Left cardiac atrium (tissue), 4 donors: Measurements from ENCODE around the gene GABARAPL2. TPM values are rescaled to one million over a fixed set of nuclear protein-coding genes. Genes with fewer than 3 reads are reported as not detected.
"Not testable (repeated sequence)": the region's sequence is repeated elsewhere in the genome, so short reads cannot be mapped to it uniquely, and the experiment has no call there.

ENCODE experiments used
- ATAC-seq, 2 donors: fragments of 200-7000 bp; cut with Tn5 transposase; one replicate each; pipeline ENCODE4 v1.9.1; 2020; ENCODE audit warnings: mild to moderate bottlenecking in 2 of 2, moderate library complexity in 2 of 2
- DNase-seq: peaks from one replicate; pipeline ENCODE4 v3.0.0-alpha.2; 2020
- intact Hi-C, 2 donors: fragments of 100-400 bp; cut with DNase I; formaldehyde crosslinking; loops; one replicate each; pipeline versions ENCODE4 v1.14.1 to v1.15.1; 2022 to 2023
- total RNA-seq, 2 donors: library from RNA; stranded (reverse); fragmentation: NEBNext Ultra II Directional; extraction: Animal tissue kit (Norgen Biotek cat#: 25700); gene quantifications; one replicate each; pipeline ENCODE4 v1.2.1, GENCODE V29; 2021
- donor health status: DM: no; HTN: yes; CAD: no.
- donor health status: DM: no; HTN: yes; CAD: no; lungs with severe emphysema.
- donor health status: DM: yes; HTN: yes; CAD: no.
- donor health status: Dilated cardiomyopathy.

Gene GABARAPL2
- total RNA-seq, 2 donors from 2014 or later, result 172 to 180 TPM

DNA sequence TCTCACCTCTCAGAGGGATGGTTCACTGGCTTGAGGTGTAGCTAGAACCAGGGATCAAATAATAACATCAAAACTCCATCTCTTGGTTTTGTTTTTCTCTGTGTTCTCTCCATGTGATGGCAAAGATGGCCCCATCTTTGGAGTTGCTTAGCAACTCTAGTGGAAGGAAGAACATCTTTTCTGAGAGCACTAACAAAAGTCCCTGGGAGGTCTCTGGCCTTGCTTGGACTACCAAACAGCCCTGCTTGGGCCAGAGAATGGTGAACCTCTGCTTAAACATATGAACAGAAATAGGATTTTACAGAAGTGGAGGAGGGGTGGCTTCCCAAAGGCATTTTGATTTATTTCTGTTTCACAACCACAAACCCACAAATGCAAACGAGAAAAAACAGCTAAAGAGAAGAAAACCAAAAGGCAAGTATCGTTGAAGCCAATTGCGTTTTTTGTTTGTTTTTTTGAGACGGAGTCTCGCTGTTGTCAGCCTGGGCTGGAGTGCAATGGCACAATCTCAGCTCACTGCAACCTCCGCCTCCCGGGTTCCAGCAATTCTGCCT lies 13.2 kb downstream of the GABARAPL2 start:
- ATAC-seq, result no peak
- intact Hi-C loops, result no loop called here
- no peak for DNase-seq

DNA sequence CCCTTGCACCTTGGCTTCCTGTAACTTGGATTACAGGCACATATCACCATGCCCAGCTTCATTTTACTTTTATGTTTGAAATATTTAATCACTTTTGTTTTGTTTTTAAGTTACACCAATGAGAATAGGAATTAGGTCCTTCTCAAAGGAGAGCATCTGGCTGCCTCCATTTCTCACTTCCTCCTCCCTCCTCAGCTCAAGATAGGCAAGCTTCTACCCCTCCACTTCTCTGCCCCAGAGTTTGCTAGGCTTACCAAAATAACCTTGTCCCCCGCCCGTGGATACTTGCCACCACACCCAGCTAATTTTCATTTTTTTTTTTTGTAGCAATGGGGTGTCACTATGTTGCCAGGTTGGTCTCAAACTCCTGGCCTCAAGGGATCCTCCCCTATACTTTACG lies 17.9 kb downstream of the GABARAPL2 start:
- DNase-seq (no peak), ATAC-seq (no peak)
- intact Hi-C loops, result no loop called here

DNA sequence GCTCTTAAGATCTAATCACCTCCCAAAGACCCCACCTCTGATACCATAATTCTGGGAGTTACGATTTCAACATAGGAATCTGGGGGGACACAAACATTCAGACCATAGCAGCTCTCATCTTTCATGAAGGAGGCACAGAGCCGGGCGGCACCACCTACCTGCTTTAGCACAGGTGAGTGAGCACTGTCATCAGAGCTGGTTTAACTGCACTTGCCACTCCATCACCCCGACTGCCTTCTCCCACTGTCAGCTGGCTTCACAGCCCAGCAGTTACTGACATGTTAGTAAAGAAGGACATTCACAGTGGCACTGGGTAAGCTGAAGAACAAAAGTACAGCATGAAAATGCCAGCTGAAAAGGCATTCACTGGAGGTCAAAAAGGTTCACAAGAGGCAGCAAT lies 22.5 kb downstream of the GABARAPL2 start:
- intact Hi-C loops, result no loop called here
- ATAC-seq, result no peak
- DNase-seq, result no peak

DNA sequence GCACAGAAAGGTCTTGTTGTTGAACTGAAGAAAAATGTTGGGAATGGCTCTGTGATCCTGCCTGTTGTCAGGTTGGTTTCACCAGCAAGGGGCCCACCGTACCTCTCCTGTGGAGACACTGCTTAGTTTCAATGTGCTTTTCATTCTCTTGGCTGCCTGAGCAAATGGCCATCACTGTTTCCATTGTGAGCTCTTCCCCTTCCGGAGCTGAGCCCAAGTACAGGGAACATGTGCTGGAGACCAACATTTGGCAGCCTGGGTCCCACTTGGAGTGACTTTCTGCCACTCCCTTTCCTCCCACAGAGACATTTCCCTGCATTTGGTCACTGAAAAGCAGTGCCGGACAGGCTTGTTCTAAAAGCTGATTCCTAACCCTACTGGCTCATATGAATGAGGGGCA lies 23.1 kb downstream of the GABARAPL2 start:
- intact Hi-C loops, result no loop called here
- ATAC-seq, result peak; percentile 54 to 61
- DNase-seq, result peak; percentile 84

DNA sequence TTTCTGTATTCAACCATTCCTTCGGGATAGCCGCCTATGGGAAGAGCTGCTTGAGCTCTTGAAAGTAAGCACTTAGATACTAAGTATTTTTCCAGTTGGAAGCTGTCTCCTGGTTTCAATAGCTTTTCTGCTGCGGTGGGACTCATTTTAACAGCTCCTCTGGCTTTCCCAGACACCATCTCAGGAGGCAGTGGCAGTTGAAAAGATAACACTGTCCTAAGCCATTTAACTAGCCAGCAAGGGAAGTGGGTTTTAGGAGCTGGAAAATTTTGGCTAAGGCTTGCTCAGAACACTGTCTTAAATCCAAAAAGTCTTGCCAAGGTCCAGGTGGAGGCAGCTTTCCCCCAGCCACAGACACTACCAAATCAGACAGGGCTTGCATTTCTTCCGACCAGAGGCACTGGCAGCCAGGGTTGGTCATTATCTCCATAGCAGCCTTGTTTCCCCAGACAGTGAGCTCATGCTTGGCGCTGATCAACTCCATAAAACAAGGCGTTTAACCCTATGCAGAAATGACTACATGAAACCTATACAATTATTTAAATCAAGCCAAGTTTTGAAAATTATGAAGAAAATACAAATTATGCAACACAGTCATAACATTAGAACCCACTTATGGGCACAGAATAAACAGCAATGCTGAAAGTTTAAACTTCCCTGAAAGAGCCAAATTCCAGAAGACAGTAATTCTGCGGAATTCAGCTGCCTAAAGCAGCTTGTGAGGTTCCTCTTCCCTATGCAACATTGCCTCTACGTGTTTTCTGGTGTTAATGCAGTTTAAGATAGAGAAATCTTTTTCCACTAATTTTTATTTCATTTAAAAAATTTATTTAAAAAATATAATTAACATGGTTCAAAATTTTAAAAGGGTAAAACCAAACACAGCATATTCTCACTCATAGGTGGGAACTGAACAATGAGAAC lies 25.0 kb downstream of the GABARAPL2 start:
- intact Hi-C loops, result no loop called here
- DNase-seq, result peak; percentile 81
- ATAC-seq, result peak; percentile 92 to 94

DNA sequence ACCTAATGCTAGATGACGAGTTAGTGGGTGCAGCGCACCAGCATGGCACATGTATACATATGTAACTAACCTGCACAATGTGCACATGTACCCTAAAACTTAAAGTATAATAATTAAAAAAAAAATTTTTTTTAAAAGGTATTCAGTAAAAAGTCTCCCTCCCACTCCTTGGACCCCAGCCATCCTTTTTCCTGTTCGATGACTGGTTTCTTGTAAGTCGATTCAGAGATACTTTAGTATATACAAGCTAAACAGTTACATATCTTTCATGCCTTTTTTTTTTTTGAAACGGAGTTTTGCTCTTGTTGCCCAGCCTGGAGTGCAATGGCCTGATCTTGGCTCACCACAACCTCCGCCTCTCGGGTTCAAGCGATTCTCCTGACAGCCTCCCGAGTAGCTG lies 25.7 kb downstream of the GABARAPL2 start:
- intact Hi-C loops, ATAC-seq, DNase-seq: not testable (repeated sequence)

DNA sequence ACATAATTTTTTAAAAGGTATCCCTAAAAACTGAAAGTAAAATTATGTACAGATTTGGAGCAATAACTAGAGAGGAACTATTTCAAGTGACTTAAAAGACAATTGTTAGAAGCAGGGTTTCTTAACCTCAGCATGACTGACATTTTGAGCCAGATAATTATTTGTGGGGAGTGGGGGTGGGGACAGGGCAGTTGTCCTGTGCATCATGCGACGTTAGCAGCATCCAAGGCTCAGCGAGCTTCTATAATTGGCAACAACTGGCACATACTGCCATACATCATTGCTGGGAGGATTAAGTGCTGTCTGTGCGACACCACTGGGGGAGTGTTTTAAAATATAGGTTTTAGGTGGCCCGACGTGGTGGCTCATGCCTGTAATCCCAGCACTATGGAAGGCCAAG lies 27.1 kb downstream of the GABARAPL2 start:
- DNase-seq (no peak), ATAC-seq (no peak)
- intact Hi-C loops, result no loop called here

DNA sequence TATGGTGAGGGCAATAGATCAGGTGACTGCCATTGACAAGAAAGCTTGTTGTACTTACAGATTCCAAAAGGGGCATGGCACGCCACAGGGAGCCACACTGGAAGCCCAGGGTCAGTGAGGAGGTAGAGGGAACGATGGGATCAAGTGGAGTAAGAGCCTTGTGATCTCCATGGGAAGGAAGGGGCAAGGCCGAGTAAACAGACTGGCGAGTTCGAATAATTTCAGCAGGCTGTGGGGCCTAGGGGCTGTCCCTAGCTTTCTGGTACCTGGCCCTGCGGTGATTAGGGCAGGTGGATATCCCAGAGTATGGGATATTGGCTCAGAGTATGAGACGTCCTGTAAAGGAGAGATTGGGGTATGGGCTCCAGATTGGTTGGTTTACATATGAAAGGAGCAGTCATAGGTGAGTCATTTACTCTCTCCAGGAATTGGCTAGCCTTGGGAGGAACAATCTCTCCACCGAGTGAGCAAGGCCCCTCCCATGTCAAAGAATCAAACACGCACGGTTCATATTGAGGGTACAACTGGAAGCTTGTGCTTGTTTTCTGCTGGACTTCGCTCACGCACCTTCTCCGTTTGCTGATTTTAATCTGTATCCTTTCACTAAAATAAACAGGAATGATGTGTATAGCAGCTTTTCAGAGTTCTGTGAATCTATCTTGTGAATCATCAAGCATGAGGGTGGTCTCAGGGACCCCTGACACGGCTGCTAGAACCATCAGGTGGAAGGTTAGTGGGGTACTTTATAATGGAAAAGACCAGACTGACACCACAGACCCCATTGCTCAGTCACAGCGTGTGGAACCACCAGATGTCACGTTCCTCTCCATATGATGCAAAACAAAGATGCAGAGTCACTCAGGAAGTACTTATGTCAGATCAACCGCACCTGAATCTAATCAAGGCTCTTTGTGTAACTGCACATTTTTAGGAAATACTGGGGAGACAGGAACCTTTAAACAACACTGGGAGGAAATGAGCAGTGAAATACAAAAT lies 27.9 kb downstream of the GABARAPL2 start:
- intact Hi-C loops, result no loop called here
- DNase-seq, result no peak
- no peak for ATAC-seq

DNA sequence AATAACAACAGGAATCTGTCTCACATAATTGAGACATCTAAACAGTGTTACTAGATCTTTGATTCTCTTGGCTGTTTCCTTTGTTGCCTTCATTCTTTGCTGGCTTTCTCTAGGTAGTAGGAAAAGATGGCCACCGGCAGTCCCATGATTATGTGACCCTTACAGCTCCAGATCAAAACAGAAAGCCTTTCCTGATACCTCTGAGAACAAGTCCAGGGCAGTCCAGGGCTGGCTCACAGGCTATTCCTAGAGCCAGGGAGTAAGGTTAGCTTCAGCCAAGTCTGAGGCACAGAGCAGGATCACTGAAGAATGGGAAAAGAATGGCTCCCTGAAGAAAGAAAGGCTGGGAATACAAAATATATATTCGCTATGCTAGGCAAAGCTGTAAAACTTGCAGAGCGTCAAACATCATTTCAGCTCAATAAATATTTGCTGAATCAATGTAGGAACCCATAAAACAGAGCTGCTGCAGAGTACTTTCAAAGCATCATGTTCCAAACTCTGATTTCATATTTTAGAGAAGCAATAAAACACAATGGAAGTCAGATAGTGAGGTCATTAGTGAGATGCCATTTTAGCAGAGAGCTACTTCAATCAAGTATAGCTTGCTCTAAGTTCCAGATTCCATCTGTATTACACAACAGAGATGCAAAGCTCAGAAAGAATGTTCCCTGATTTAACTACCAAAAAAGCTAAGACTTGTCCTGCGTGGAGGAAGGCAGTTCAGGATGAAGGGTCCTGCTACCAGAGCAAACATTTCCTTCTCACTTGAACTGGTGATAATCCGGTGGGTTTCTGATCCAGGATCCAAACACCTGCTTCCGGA lies 33.5 kb downstream of the GABARAPL2 start:
- ATAC-seq, result no peak
- DNase-seq, result no peak
- intact Hi-C loops, result no loop called here

DNA sequence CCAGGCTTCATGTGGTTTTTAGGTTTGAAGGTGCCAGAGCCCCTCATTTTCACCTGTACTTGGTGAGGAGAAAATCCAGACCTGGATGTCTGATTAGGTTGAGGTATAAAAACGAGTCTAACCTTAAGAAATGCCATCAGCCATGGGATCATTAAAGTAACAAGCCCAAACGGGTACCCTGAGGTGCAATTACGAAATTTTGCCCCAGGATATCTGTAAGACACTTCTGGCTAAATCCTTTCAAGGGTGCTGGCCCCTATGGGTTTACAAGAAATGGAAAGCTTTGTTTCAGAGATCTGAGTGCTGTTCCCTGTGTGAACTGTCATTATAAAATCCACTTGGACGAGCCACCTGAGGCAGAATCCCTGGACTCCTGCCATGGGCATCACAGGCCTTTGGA lies 37.1 kb downstream of the GABARAPL2 start:
- intact Hi-C loops, result no loop called here
- ATAC-seq, result no peak
- DNase-seq, result no peak

DNA sequence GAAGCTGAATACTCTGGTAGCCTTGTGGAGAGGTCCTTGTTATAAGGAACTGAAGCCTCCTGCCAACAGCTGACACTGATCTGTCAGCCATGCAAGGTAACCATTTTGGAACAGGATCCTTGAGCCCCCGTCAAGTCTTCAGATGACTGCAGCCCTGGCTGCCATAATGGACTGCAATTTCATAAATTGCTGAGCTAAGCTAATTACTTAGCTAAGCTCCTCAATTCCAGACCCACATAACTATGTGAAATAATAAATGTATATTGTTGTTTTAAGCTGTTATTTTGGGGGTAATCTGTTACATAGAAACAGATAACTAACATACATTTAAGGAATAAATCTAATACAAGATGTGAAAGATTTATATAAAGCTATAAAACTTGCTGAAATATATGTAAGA lies 40.3 kb downstream of the GABARAPL2 start:
- intact Hi-C loops, result no loop called here
- ATAC-seq, result no peak
- no peak for DNase-seq

DNA sequence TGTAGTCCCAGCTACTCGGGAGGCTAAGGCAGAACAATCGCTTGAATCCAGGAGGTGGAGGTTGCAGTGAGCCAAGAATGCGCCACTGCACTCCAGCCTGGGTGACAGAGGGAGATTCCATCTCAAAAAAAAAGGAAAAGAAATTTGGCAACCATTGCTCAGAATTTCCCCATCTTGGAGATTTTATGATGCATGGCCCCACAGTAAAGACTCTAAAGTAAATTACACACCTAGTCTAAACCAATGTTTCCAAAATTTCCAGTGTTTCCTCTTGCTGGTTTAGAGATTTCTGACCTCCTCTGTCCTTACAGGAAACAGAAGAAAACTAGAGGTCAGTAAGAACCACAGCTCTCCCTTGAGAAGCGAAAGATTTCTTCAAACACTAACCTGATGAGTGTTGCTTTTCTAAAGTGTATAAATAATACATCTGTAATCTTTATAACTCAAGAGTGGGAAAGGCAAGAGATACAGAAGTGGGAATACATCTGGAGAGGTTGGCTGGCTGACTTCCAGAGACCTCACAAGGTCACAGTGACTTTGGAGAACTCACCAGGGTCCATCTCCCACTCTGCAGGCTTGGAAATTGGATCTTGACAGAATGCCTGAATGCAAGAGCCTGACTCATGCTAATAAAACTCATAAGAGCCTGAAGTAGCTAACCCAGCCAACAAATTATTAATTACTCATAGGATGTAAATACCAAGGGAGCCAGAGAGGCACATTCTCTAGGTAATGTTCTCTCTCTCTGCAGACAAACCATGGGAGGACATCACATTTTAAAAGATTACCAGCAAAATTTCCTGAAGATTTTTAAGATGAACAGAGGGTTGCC lies 48.1 kb downstream of the GABARAPL2 start:
- intact Hi-C loops, result no loop called here

DNA sequence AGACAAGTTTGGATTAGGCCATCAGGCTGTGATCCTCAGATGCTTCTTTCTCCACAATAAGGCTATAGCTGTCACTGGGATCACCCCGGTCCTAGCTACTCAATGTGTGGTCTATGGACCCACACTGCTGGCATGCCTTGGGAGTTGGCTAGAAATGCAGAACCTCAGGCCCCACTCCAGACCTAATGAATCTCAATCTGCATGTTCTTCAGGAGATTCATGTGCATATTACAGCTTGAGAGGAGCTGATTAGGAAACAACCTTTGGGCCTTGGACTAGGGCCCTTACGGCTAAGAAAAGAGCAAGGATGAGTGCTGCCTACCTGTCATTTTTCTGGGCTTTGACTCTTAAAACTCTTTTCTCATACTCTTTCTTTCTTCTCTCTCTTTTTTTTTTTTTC lies 49.4 kb downstream of the GABARAPL2 start:
- no peak for DNase-seq
- no peak for ATAC-seq
- intact Hi-C loops, result no loop called here

More for the DNA sequence above, 48.1 kb downstream of the GABARAPL2 start:
- DNase-seq, result no peak
- peak in 1 of 2 donors; percentile 47 for ATAC-seq

DNA sequence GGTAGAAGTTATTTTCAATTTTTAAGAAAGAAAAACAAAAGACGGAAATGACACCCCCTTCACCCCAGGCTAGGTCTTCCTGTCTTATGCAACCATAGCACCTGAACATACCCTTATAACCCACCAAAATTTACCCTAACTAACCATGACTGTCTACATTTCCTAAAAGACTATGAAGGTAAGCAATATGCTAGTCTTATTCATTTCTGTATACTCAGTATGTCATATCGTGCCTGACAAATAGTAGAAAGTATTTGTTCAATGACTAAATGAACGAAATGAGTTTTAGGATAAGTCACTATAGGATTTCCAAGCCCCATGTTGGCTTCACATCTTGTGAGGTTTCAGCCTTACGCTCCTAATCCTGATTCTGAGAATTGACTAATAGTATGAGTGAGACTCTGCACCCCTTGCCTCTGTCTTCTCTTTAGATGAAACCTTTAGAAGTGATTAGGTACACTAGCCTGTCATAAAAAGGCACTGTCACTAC lies 50.4 kb downstream of the GABARAPL2 start:
- intact Hi-C loops, result no loop called here
- DNase-seq, result no peak

DNA sequence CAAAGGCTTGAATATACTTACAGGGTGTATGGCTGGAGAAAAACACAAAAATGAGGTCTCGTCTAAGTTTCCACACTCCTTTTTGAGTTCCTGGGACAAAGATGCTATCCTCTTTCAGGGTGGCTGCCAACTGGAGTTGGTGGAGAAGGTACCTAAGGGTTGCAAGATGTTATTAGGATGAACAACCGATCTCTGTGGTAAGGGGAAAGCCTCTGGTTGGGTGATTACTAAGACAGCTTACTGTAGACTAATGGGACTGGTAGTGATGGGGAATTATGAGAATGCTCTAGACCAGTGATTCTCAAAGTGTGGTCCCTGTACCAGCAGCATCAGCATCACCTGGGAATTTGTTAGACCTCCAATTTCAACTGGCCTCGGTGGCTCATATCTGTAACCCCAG lies 50.9 kb downstream of the GABARAPL2 start:
- intact Hi-C loops, result no loop called here
- ATAC-seq, result no peak

More for the DNA sequence above, 50.4 kb downstream of the GABARAPL2 start:
- ATAC-seq, result no peak

DNA sequence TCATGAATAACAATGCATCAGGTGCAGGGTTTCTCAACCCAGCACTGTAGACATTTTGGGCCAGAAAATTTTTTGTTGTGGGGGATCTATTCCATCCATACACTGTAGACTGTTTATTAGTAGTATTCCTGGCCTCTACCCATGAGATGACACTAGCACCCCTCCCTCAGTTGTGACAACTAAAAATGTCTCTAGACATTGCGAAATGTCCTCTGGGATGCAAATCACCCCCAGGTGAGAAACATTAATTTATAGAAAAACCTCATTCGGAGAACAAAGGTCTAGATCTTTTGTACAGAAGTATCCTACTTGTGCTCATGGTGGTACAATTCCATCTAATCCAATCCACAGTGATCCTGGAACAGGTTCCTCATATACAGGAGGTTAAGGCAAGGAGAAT lies 52.6 kb downstream of the GABARAPL2 start:
- intact Hi-C loops, result no loop called here
- DNase-seq (no peak), ATAC-seq (no peak)

More for the DNA sequence above, 50.9 kb downstream of the GABARAPL2 start:
- no peak for DNase-seq

DNA sequence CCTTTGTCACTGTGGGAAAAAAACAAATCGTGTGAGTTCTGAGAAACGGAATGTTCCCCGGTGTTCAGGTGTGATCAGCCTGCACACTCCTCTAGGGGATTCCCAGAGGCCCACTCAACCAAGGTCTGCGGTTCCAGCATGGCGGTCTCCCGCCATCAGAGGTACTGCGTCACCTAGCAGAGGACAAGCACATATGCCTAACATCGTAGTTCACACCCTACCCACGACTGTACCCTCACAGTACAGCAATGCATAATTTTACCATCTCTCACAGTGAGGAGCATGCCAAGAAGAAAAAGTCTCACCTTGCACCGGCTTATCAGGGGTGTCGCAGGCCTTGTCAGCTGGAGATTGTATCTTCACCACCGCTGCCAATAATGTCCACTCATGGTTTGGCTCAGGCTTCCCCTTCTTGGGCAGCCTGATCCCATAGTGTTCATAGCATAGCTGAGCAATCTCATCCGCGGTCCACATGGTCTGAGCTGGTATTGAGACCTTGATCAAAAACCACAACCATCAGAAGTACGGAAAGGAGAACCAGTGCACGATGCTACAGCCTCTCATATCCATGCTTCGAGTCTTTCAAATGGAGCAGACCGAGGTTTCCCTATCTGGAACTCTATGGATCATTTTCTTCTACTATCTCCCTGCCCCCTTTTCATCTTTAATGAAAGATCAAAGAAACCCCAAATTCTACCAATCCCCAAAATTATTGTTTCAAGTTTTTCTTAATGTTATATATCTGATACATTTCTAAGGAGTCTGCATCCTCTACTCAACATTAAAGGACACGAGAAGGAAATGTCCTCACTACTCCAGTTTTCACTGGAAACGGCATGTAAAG lies 54.4 kb downstream of the GABARAPL2 start:
- ATAC-seq (no peak), DNase-seq (no peak)
- intact Hi-C loops, result no loop called here
